GM12878 (cell line): ENCODE results near the gene DPH7. TPM values are rescaled to one million over a fixed set of nuclear protein-coding genes. Genes with fewer than 3 reads are reported as not detected.

Experiments used
- ATAC-seq: fragments of 200-7000 bp; cut with Tn5 transposase; 3 replicates; pipeline ENCODE4 v1.9.1; 2020; ENCODE audit warnings: mild to moderate bottlenecking, moderate library complexity
- BruUV-seq: library from RNA; stranded (reverse); fragments of 400-500 nt; replicated peaks from 2 replicates; lab custom pipeline; 2021; lab: Mats Ljungman, UMichigan
- CTCF ChIA-PET: fragments of 300-600 bp; sonication (Branson Sonifier 250); formaldehyde crosslinking; extraction: SDS; loops from one replicate; lab custom pipeline; 2021; ENCODE audit warnings: inconsistent platforms; lab: Yijun Ruan, JAX
- POLR2A ChIA-PET: fragments of 350-600 bp; formaldehyde crosslinking; extraction: SDS; loops from one replicate; lab custom pipeline; 2021; ENCODE audit warnings: inconsistent platforms; lab: Charles Lee
- RAD21 ChIA-PET: fragments of 300-600 bp; sonication (Branson Sonifier 250); formaldehyde crosslinking; loops from one replicate; lab custom pipeline; 2023; ENCODE audit warnings: antibody characterized with exemption; ENCODE audit not compliant: unreplicated experiment; lab: Charles Lee
- SMC1A ChIA-PET: fragments of 300-600 bp; sonication (Branson Sonifier 250); formaldehyde crosslinking; loops from one replicate; lab custom pipeline; 2023; ENCODE audit not compliant: unreplicated experiment, uncharacterized antibody; lab: Charles Lee
- DNase-seq: peaks from one replicate; pipeline ENCODE4 v3.0.0-alpha.2; 2011; ENCODE audit warnings: low read depth, low spot score
- FAIRE-seq: peaks from 3 replicates; lab custom pipeline; 2011; peaks lifted over from hg19 to GRCh38; lab: Jason Lieb, UNC
- H2AFZ ChIP-seq: 2 replicates; pipeline ENCODE4 v1.6.0; 2011; ENCODE audit warnings: low read depth, low read length, control low read depth; ENCODE audit not compliant: control insufficient read depth
- H3K27ac ChIP-seq: 2 replicates; pipeline ENCODE4 v1.5.1; 2011; ENCODE audit warnings: control low read depth; ENCODE audit not compliant: control insufficient read depth, insufficient read depth
- H3K27me3 ChIP-seq, 2 experiments: replicated peaks in 1 of 2; 2 replicates each; pipeline versions ENCODE4 v1.6.0 to v1.6.1; 2011; ENCODE audit warnings: low read length in 1 of 2; ENCODE audit not compliant: control insufficient read depth in 2 of 2, insufficient read depth in 2 of 2
- H3K36me3 ChIP-seq, 2 experiments: 2 replicates each; pipeline ENCODE4 v1.5.1; 2011; ENCODE audit warnings: low read length in 1 of 2; ENCODE audit not compliant: control insufficient read depth in 2 of 2, insufficient read depth in 2 of 2
- H3K4me1 ChIP-seq: 2 replicates; pipeline ENCODE4 v1.6.1; 2011; ENCODE audit warnings: mild to moderate bottlenecking, low read length, moderate library complexity, mixed read lengths; ENCODE audit not compliant: control insufficient read depth, insufficient read depth
- H3K4me2 ChIP-seq: 2 replicates; pipeline ENCODE4 v1.6.0; 2011; ENCODE audit warnings: control low read depth; ENCODE audit not compliant: control insufficient read depth, insufficient read depth
- H3K4me3 ChIP-seq: fragments of 200-600 bp; sonication (generic); 2 replicates; pipeline ENCODE4 v1.5.1; 2016
- H3K79me2 ChIP-seq: 2 replicates; pipeline ENCODE4 v1.6.0; 2011; ENCODE audit warnings: low read length; ENCODE audit not compliant: control insufficient read depth, insufficient read depth
- H3K9ac ChIP-seq: 2 replicates; pipeline ENCODE4 v1.8.0; 2011; ENCODE audit warnings: low read length, control low read depth, mixed read lengths; ENCODE audit not compliant: control insufficient read depth, insufficient read depth
- H3K9me3 ChIP-seq: replicated peaks from 3 replicates; pipeline ENCODE4 v1.5.1; 2011; ENCODE audit warnings: mild to moderate bottlenecking, low read length; ENCODE audit not compliant: control insufficient read depth, insufficient read depth
- H4K20me1 ChIP-seq: 2 replicates; pipeline ENCODE4 v1.6.0; 2011; ENCODE audit not compliant: control insufficient read depth, insufficient read depth
- DPF2 ChIP-seq: fragments of 450-650 bp; IDR thresholded peaks from 2 replicates; pipeline ENCODE4 v1.6.1; 2017; ENCODE audit warnings: mild to moderate bottlenecking
- WGBS: methylation state at CpG from one replicate; pipeline ENCODE4 v1.1.6; 2016; ENCODE audit warnings: low lambda C conversion rate; ENCODE audit not compliant: insufficient replicate concordance, insufficient coverage; ENCODE audit errors: missing lambda C conversion rate; 5-methylcytosine and 5-hydroxymethylcytosine counted together
- in situ Hi-C: fragments of 300-500 bp; cut with MboI; formaldehyde crosslinking; loops from 9 replicates; pipeline ENCODE4 v1.14.3; 2018; ENCODE audit warnings: mixed read lengths
- intact Hi-C: fragments of 100-400 bp; cut with micrococcal nuclease; formaldehyde crosslinking; loops from one replicate; pipeline ENCODE4 v1.14.2; 2022; ENCODE audit not compliant: unreplicated experiment
- polyA plus RNA-seq, 11 experiments: library from polyadenylated mRNA; depleted of rRNA in 4 of 11; unstranded in 6 of 11; stranded (reverse) in 5 of 11; fragments of >200 nt; fragmentation: Nextera tagmentation in 4 of 11; fragmentation: Illumina TruSeq in 1 of 11; extraction: Ambion mirVana in 4 of 11; extraction: Trizol in 1 of 11; gene quantifications; 1 replicate in 1 of 11; 2 replicates in 10 of 11; pipeline versions ENCODE4 v1.2.1 to v1.2.3, GENCODE V29; 2011 to 2016; ENCODE audit warnings: inconsistent platforms in 2 of 11, missing spikeins in 2 of 11, low read depth in 1 of 11
- total RNA-seq, 4 experiments: library from RNA; depleted of rRNA in 3 of 4; stranded (reverse); fragments of >200 nt in 3 of 4; fragmentation: Illumina TruSeq in 1 of 4; extraction: Trizol in 1 of 4; gene quantifications; 2 replicates each; pipeline versions ENCODE4 v1.2.1 to v1.2.3, GENCODE V29; 2013 to 2021
- TF ChIP-seq, protein P1 (sequence below): fragments of 450-650 bp; conservative IDR thresholded peaks from 2 replicates; pipeline ENCODE4 v1.6.1; 2017; ENCODE audit warnings: mild to moderate bottlenecking, moderate library complexity
- TF ChIP-seq, protein P2 (sequence below): fragments of 450-650 bp; IDR thresholded peaks from 2 replicates; pipeline ENCODE4 v1.6.1; 2016; ENCODE audit warnings: mild to moderate bottlenecking

Gene DPH7
- total and polyA plus RNA-seq, 10 of the 15 experiments (the other 5 are each of a cell fraction or from before 2014, with no cell fraction given) = 8.7 to 40.0 (median 28.1) TPM

DNA sequence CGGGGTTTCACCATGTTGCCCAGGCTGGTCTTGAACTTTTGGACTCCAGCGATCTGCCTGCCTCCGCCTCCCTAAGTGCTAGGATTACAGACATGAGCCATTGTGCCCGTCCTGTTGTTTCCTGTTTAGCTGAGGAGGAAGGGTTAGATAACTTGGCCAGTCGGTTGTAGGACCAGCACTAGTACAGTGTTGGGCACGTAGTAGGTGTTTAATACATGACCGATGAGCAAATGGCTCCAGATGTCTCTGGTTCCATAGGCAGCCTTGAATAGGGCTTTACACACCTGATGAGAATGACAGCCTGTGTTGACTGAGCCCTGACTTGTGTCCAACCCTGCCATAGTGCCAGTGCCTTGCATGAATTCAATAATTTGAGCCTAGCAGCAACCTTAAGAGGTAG, 41.9 kb upstream of the DPH7 start:
- H3K36me3 ChIP-seq = peaks cover 0 to 2% of the 10 kb centered on the region in 2 experiments; a peak in 1 of 4 replicates
- BruUV-seq = no TSS peak
- H3K9me3 ChIP-seq = no peaks in the 10 kb centered on the region; the same call in 2 of the 3 replicates
- ATAC-seq (no peak), FAIRE-seq (no peak), DNase-seq (no peak)
- no peaks in the 10 kb centered on the region for H3K27me3 ChIP-seq
- H3K4me1 ChIP-seq = peaks cover 21% of the 10 kb centered on the region
- ChIA-PET CTCF (interaction anchor here (0.6 to 1.2 kb wide), 4 partner anchors 28 to 44 kb away, joined by 3 read pairs; no protein-coding TSS in a partner anchor), POLR2A (interaction anchor here (0.9 kb wide), 2 partner anchors 10 to 16 kb away, joined by 3 to 4 read pairs; partner anchors contain the start of gene ARRDC1), SMC1A (interaction anchor here (0.6 to 1.2 kb wide), 2 partner anchors 17 to 53 kb away, joined by 3 read pairs; no protein-coding TSS in a partner anchor), RAD21 (no interaction called here)
- H3K4me3 ChIP-seq = peak overlapping the region; percentile 72
- H3K4me2 ChIP-seq = peak overlapping the region; percentile 75
- in situ Hi-C loops (no loop called here), intact Hi-C loops (no loop called here)
- WGBS = 71% methylated on average over 7 of the region's 7 CpGs
- H4K20me1 ChIP-seq = no peaks in the 10 kb centered on the region
- peak overlapping the region; percentile 90 for H3K9ac ChIP-seq
- no peak overlapping the region for H3K27ac ChIP-seq
- H2AFZ ChIP-seq = no peak overlapping the region
- peaks cover 77% of the 10 kb centered on the region for H3K79me2 ChIP-seq
- 0 out of 2 replicates have a peak, but pooled peaks have one; percentile 24 for TF ChIP-seq DPF2
- TF ChIP-seq, protein P1, sequence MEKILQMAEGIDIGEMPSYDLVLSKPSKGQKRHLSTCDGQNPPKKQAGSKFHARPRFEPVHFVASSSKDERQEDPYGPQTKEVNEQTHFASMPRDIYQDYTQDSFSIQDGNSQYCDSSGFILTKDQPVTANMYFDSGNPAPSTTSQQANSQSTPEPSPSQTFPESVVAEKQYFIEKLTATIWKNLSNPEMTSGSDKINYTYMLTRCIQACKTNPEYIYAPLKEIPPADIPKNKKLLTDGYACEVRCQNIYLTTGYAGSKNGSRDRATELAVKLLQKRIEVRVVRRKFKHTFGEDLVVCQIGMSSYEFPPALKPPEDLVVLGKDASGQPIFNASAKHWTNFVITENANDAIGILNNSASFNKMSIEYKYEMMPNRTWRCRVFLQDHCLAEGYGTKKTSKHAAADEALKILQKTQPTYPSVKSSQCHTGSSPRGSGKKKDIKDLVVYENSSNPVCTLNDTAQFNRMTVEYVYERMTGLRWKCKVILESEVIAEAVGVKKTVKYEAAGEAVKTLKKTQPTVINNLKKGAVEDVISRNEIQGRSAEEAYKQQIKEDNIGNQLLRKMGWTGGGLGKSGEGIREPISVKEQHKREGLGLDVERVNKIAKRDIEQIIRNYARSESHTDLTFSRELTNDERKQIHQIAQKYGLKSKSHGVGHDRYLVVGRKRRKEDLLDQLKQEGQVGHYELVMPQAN = no peak
- TF ChIP-seq, protein P2, sequence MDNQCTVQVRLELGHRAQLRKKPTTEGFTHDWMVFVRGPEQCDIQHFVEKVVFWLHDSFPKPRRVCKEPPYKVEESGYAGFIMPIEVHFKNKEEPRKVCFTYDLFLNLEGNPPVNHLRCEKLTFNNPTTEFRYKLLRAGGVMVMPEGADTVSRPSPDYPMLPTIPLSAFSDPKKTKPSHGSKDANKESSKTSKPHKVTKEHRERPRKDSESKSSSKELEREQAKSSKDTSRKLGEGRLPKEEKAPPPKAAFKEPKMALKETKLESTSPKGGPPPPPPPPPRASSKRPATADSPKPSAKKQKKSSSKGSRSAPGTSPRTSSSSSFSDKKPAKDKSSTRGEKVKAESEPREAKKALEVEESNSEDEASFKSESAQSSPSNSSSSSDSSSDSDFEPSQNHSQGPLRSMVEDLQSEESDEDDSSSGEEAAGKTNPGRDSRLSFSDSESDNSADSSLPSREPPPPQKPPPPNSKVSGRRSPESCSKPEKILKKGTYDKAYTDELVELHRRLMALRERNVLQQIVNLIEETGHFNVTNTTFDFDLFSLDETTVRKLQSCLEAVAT = 0 out of 2 replicates have a peak, but pooled peaks have one; percentile 20
